HG03460 (cell line): ENCODE measurements around the gene TMIE.
"Not testable (repeated sequence)": the region's sequence is repeated elsewhere in the genome, so short reads cannot be mapped to it uniquely, and the experiment has no call there.

Experiments
- ATAC-seq: cut with Tn5 transposase; IDR thresholded peaks from one replicate; pipeline ENCODE4 v1.9.1; 2021; ENCODE audit not compliant: unreplicated experiment

TMIE gene

DNA sequence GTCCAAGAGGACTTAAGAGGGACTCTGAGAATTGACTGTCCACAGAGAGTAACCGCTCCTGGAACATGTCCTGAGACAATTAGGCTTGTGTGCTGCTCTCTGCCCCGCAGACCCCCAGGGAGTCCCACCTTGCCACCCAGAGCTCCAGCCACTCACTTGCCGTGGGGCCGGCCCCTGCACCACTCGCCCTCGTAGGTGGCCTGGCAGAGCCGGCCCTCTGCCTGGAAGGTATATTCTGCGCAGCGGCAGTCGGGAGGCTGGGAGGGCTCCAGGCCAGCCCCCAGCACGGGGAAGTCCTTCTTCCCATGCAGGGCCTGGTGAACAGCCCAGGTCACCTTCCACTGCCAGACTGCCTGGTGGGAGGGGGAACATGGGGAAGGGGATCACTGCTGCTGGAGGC lies 18.2 kb upstream of the TMIE start:
- ATAC-seq = no peak

DNA sequence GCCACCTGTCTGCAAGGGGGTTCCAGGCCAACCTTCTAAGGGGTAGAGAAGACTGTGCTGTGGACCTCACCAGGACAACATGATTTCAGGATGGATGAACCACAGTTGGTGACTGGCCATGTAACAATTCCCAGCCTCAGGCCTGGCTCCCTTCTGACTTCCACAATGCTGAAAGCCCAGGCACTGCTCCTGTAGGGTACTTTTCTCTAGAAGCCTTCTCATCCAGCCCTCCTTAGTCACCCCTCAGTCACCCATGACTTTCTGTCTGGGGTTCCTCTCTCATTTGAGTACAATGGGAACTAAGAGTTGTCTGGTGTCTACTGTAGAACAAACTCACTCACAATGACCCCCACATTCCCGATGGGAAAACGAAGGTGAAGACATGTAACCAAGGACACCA lies 16.3 kb upstream of the TMIE start:
- ATAC-seq = no peak

- ATAC-seq = no peak
Measured at GRCh38 chr3:46685446-46685845, 15.7 kb upstream of the TMIE start.

DNA sequence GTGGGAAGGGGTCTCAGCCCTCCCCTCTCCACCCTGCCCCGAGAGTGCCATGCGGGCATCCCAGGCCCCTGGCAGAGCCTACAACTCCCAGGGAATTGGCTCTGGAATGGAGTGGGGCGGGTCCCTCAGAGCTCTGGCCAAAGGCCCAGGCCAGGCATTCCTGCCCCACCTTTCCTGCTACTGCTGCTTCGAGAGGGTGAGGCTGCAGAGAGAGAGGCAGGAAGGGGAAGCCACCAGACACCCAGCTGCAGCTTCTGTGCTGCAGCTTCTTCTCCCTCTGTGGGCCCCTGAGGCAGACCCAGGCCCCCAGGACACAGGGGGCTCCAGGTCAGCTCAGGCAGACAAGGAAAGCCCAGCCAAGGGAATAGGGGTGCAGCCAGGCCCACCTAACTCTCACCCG lies 10.4 kb upstream of the TMIE start:
- no peak for ATAC-seq

- ATAC-seq = no peak
Measured at GRCh38 chr3:46692566-46692990, 8.6 kb upstream of the TMIE start.

DNA sequence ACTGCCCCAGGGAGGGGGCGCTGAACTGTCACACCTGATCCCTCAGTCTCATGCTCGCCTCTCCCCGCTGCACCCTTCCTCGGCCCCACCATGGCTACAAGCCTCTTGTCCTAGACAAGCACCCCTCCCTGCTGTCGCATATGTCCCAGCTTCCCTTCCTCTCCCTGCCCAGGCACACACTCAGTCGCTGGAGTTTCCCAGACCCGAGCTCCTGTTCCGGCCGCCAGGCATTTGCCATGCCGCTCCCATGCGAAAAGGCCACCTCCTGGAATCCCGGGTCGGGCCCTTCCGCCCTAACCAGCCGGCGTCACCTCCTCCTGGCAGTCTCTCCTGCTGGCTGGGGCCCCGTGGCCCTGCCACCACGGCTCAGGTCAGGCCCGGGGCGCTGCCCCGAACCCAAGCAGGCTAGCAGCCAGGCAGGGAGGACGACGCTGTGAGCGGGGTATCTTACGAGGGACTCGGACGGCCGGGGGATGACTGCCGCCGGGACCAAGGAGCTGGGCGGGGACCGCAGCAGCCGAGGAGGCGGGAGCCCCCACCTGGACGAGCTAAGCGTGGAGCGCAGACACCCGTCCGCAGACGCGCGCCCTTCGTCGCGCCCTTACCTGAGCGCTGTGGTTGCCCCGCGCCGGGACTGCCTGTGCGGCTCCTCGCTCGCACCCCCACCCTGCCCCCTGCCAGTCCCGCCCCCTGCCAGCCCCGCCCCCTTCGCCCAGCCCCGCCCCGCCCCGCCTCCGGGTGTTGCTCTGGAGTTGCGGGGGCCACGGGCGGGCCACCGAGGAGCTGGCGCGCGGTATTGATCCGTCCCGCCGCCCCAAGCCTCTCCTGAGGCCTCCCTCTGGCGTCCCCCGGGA lies 7.9 kb upstream of the TMIE start, which contains the start of gene ALS2CL:
Gene ALS2CL, minus strand, starts transcription at position 642 of the 854 bp plus-strand sequence. CDS start 4,239 bp downstream, outside the sequence.
- no peak for ATAC-seq

DNA sequence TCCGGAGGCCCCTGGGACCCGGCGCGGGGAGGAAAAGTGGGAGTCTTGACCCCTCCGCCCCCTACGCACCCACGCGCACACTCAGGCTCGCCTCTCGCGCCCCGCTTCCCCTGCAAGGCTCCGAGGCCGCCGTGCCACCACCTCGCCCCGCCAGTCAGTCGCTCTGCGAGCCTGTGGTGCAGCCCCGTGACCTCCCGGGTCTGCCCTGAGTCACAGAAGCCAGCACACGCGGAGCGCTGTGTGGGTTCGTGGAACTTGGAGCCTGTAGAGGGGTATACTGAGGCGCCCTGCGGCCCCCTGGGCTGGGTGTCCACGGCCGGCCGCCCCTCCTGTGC lies 7.3 kb upstream of the TMIE start:
- no peak for ATAC-seq

- ATAC-seq = no peak
Measured at GRCh38 chr3:46694520-46694919, 6.7 kb upstream of the TMIE start.

DNA sequence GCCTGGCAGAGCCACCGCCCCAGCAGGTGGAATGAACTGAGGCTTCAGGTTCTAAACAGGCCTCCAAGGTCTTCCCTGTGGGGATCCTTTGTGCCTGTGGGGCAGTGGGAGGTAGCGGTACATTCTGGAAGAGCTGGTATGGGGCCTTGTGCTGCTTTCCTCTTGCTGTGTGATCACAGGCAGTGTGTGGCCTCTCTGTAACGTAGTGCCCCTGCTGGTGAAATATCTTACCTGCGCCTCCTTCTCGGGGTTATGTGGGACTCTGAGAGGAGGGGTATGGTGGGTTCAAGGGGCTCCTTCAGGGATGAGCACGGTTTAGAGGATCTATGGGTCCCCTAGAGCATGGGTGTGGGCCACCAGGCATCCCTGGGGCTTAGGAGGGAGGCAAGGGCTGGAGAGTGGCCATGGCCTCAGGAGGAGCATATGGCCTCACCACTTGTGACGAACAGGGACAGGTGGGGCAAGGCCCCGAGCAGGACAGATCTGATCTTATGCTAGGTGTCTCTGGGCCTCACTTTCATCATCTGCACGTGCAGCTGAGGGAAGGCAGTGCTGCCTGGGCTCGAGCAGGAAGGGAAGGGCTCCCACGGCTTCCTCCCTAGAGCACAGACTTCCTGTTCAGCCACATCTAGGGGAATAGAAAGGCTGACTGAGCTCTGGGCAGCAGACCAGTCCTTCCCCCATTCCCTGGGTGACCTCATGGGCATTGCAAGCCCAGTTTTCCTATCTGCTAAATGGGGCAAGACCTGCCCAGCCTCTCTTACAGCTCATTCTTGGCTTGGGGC lies 5.8 kb upstream of the TMIE start:
- ATAC-seq = no peak

DNA sequence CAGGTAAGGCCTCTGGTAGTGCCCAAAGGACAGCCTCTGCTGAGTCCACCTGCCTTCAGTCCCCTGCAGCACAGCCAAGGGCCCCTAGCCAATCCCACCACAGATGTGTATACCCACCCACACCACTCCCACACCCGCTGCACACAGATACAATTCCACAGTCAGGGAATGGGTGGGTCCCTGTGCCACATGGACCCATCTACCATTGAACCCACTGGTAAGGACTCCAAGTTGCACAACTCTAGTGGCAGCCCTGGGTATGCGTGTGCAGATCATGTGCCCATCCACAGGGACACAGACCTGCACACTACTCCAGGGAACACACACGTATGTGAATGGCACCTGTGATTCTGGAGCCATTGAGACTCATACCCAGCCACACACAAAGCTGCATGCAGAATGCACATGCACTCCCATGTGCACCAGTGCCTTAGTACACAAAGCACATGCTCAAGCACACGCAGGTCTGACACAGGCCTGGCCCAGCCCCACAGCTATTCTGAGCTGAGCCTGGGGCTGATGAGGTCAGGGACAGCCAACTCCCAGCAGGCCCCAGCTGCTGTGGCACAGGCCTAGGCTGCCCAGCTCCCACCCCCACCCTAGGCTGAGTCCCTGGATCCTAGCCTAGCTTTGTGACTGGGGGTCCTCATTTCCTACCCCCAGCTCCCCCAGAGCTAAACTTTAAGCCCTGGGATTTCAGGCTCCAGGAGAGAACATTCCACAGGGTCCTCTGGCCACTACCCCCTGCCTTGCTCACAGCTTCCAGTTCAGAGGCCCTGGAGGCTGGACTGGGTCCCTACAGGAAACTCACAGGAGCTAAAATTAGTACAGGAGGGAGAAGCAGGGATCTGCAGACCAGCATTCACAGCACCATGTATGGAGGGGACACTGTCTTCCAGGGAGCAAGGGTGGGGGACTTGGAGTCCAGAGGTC lies 5.0 kb upstream of the TMIE start:
- no peak for ATAC-seq

DNA sequence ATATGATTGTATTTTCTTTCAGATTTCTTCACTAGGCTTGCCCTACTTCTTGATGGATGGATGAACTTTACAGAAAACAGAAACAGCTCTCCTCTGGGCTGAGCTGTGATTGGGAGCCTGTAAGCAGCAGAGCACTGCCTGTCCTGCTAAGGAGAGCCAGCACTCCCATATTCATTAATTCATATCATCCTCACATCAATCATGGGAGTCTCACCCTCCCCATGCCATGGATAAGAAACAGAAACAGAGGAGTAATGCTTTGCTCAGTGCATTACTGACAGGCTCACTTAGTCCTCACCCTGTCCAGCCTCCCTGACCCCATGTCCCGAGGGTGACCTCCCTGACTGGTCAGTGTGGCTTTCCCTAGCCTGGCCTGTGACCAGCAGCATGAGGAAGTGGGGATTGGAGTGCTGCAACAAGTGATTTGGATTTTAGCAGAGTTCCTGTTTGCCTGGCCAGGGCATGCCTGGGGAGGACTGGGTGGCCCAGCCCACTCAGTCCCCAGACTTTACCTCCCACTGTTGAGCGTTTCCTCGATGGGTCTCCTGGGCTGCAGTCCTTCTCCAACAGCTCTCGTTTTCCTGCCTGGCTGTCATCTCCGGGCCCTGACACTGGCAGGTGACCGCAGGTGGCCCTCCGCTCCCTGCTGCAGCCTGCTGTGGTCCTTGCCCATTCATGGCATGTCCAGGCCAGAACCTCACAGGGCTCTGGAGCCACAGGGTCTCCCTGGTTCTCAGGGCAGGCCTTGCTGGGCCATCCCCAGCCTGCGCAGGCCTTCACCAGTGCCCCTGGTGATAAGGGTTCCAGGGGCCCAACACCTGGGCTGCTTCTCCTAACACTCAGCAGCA lies 1.3 kb upstream of the TMIE start:
- no peak for ATAC-seq

- no peak for ATAC-seq
Measured at GRCh38 chr3:46700772-46701171, 420 bp upstream of the TMIE start.

DNA sequence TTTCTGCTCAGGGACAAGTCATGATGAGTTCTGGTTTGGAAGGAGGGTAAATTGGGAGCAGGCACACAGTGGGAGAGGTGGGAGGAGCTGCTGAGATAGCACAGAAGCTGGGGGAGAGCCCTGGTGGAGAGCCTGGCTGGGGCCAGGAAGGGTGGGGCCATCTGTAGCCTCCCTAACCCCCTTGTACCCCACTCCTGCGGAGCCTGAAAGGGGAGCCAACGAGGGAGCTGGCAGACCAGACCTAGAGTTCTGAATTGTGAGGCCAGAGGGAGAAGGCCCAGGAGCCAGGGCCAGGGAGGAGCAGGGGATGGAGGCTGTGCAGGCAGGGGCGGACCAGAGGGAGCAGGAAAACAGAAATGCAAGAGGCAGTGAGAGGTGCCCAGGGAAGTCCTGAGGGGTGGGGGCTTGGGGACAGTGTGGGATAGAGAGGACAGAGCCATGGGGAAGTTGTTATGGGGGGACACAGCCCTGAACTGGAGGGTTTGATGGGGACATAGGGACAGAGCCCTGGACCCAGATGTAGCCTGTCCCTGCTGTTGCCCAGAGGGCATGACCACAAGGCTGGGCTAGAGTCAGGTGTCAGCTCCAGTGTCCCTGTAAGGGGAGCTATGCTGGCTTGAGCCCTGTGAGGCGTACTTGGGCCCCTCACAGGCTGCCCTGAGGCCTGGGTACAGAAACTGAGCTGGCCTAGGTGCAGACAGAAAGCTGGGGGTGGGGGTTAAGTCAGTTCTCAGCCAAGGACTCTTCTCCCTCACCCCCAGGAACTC lies 1.2 kb downstream of the TMIE start:
- no peak for ATAC-seq

GRCh38 chr3:46703013-46703520 lies 1.9 kb downstream of the TMIE start:
- no peak for ATAC-seq

- ATAC-seq = not testable (repeated sequence)
Measured at GRCh38 chr3:46704346-46704745, 3.2 kb downstream of the TMIE start.

DNA sequence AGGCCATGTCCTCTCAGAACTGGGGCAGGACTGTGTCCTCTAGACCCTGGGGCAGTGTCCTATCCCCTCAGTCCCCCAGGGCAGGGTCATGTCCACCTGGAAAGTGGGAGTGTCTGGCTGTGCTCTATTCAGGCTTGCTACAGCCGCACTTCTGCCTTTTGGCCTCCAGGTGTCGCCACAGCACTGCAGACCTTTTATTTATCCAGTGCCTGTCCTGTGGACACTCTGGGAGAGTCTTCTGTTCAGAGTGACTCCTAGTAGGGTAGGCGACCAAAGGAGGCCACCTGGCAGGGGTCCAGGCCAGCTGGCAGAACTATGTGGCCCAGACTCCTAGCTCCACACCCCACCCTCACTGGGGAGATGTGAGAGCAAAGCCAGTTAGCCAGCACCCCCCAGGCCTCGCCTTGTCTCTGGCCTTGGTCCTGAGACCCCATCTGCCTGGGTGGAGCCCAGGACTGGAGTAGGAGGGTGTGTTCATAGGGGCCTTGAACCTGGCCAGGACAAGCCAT lies 3.9 kb downstream of the TMIE start:
- no peak for ATAC-seq

GRCh38 chr3:46705751-46706552 lies 4.8 kb downstream of the TMIE start:
- no peak for ATAC-seq
